ENCODE measurements around the gene DAGLA. TPM values are rescaled to one million over a fixed set of nuclear protein-coding genes. Genes with fewer than 3 reads are reported as not detected.

The DAGLA gene
- total RNA-seq, 2 donors from 2014 or later, result 7.0 to 9.9 TPM

GRCh38 chr11:61785837-61786402 lies 105.7 kb downstream of the DAGLA start:
- intact Hi-C loops (cut with DNase I), result no loop called here
- Histone ChIP-seq H3K9me3 (no peaks in the 10 kb centered on the region), H3K36me3 (replicated peaks in 1 of 2; ENCODE audit: insufficient read depth in 1 of 2, low read depth in 2 of 2) (peaks cover 0 to 49% of the 10 kb centered on the region in 2 donors), H3K4me1 (peaks cover 9% of the 10 kb centered on the region), H3K27ac (no peak overlapping the region), H3K27me3 (no peaks in the 10 kb centered on the region), H3K4me3 (no peak overlapping the region)
- TF ChIP-seq, protein P1, sequence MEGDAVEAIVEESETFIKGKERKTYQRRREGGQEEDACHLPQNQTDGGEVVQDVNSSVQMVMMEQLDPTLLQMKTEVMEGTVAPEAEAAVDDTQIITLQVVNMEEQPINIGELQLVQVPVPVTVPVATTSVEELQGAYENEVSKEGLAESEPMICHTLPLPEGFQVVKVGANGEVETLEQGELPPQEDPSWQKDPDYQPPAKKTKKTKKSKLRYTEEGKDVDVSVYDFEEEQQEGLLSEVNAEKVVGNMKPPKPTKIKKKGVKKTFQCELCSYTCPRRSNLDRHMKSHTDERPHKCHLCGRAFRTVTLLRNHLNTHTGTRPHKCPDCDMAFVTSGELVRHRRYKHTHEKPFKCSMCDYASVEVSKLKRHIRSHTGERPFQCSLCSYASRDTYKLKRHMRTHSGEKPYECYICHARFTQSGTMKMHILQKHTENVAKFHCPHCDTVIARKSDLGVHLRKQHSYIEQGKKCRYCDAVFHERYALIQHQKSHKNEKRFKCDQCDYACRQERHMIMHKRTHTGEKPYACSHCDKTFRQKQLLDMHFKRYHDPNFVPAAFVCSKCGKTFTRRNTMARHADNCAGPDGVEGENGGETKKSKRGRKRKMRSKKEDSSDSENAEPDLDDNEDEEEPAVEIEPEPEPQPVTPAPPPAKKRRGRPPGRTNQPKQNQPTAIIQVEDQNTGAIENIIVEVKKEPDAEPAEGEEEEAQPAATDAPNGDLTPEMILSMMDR (IDR thresholded peaks at IDR 0.05), result no peak
- no peak for TF ChIP-seq POLR2A (IDR thresholded peaks at IDR 0.05)
- no peak for ATAC-seq
- DNase-seq, result no peak
- WGBS, 2 donors, result 83% methylated on average over 4 to 11 of the region's 11 CpGs

GRCh38 chr11:61787928-61788491 lies 107.8 kb downstream of the DAGLA start:
- Histone ChIP-seq H3K9me3 (no peaks in the 10 kb centered on the region), H3K27ac (peak overlapping the region in 1 of 4 donors; percentile 30), H3K36me3 (replicated peaks in 1 of 2; ENCODE audit: insufficient read depth in 1 of 2, low read depth in 2 of 2) (peaks cover 0 to 49% of the 10 kb centered on the region in 2 donors), H3K4me3 (no peak overlapping the region), H3K27me3 (no peaks in the 10 kb centered on the region), H3K4me1 (peaks cover 17% of the 10 kb centered on the region)
- intact Hi-C loops (cut with DNase I), result no loop called here
- ATAC-seq (no peak), DNase-seq (peak; percentile 61 to 69 (median 68))
- 27 to 40% methylated on average over 9 of the region's 9 CpGs for WGBS, 2 donors
- no peak for TF ChIP-seq POLR2A (IDR thresholded peaks at IDR 0.05)
- TF ChIP-seq, protein P1 (IDR thresholded peaks at IDR 0.05), result peak; percentile 19 to 79 (median 65)

- Histone ChIP-seq H3K4me3 (peak overlapping the region; percentile 53 to 86), H3K27me3 (no peaks in the 10 kb centered on the region), H3K9me3 (no peaks in the 10 kb centered on the region), H3K27ac (peak overlapping the region; percentile 88 to 97 (median 96)), H3K36me3 (replicated peaks in 1 of 2; ENCODE audit: insufficient read depth in 1 of 2, low read depth in 2 of 2) (peaks cover 0 to 30% of the 10 kb centered on the region in 2 donors), H3K4me1 (peaks cover 27% of the 10 kb centered on the region)
- DNase-seq (peak; percentile 71 to 80 (median 78)), ATAC-seq (peak; percentile 65)
- WGBS, 2 donors, result 1 to 3% methylated on average over 14 of the region's 14 CpGs
- intact Hi-C loops (cut with DNase I), result no loop called here
- TF ChIP-seq POLR2A (IDR thresholded peaks at IDR 0.05), result no peak
- TF ChIP-seq, protein P1 (IDR thresholded peaks at IDR 0.05), result no peak
Measured at GRCh38 chr11:61791737-61792309, 111.6 kb downstream of the DAGLA start.

GRCh38 chr11:61792310-61793082 lies 112.3 kb downstream of the DAGLA start, which contains the start of the genes FEN1 and TMEM258:
TSS of gene FEN1 (plus strand) at chr11:61792911. CDS start at chr11:61795362, 2,451 bp downstream.
TSS of gene TMEM258 (minus strand) at chr11:61792599. CDS start at chr11:61792558, 41 bp downstream.
- WGBS, 2 donors, result 0 to 1% methylated on average over 30 to 61 of the region's 61 CpGs
- peak within 1 kb of the TSS; percentile 88 to 97 (median 96) for H3K27ac ChIP-seq
- H3K9me3 ChIP-seq, result no peaks in the 10 kb centered on the region
- DNase-seq (peak; percentile 88 to 91 (median 90)), ATAC-seq (peak; percentile 90)
- intact Hi-C loops (cut with DNase I), result no loop called here
- H3K27me3 ChIP-seq, result no peaks in the 10 kb centered on the region
- peaks cover 0 to 25% of the 10 kb centered on the region in 2 donors for H3K36me3 ChIP-seq (replicated peaks in 1 of 2; ENCODE audit: insufficient read depth in 1 of 2, low read depth in 2 of 2)
- peak within 1 kb of the TSS; percentile 53 to 86 for H3K4me3 ChIP-seq
- H3K4me1 ChIP-seq, result peaks cover 32% of the 10 kb centered on the region
- TF ChIP-seq, protein P1 (IDR thresholded peaks at IDR 0.05), result peak in 4 of 7 experiments; percentile 23 to 48 (median 27)
- TF ChIP-seq POLR2A (IDR thresholded peaks at IDR 0.05), result peak; percentile 61 to 87 (median 86)
